Activated effector memory CD4-positive, alpha-beta T cell treated with Interleukin-2 at 50 U/mL for 16 hours (primary cell): Measurements from ENCODE around the gene MAP3K6.
A peak's percentile ranks its signal among the peaks of the same experiment; 100 is the strongest.

Source experiments
- DNase-seq: peaks from one replicate; pipeline ENCODE4 v3.0.0-alpha.2; 2020

The MAP3K6 gene

GRCh38 chr1:27351541-27352107, 15.1 kb downstream of the MAP3K6 start:
- DNase-seq = no peak

GRCh38 chr1:27350663-27351540, 15.9 kb downstream of the MAP3K6 start:
- no peak for DNase-seq

GRCh38 chr1:27349784-27350662, 16.7 kb downstream of the MAP3K6 start:
- DNase-seq = no peak

DNA sequence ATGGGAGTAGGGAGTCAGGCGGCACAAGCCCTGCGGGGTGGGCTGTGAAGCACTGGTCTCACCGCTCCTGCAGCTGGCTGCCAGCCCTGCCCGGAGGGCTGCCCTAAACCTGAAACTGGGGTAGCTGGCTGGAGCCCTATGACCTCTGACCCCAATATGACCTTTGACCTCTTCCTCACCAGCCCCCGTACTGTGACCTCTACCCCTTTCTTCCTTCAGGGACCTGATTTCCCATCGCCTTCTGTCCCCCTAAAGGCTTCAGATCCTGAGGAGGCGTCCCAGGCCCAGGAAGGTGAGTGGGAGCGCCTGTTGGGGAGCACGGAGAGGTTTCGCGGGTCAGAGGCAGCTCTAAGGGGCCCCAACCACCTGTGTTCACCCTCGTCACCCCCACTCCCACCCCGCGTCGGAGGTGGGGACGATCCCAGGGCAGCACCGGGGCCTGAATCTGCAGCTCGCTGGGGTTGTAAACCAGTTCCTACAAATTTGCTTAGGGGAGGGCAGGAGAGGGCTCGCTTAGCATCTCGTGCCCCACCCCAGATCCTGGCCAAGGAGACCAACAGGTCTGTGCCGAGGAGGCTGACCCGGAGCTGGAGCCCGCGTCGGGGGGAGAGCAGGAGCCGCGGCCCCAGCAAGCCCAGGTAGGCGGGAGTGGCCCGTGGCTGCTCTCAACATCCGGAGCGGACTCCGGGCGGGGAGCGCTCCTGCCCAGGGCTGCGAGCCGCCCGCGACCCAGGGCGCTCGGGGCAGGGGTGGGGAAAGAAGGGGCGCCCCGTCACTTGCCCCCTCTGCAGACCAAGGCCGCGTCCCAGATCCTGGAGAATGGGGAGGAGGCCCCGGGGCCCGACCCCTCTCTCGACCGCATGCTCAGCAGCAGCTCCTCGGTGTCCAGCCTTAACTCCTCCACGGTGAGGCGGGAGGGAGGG, 17.6 kb downstream of the MAP3K6 start:
- no peak for DNase-seq

- DNase-seq = no peak
Measured at GRCh38 chr1:27346991-27347624, 19.7 kb downstream of the MAP3K6 start.

DNA sequence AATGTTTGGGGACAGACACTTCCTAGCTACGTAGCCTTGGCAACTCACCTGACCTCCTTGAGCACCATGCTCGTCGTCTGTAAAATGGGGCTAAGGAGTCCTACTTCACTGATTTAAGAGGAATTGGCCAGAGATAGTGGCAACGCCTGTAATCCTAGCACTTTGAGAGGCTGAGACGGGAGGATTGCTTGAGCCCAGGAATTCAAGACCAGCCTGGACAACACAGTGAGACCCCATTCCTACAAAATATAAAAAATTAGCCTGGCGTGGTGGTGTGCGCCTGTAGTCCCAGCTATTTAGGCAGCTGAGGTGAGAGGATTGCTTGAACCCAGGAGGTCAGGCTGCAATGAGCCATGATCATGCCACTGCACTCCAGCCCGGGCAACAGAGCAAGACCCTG, 20.4 kb downstream of the MAP3K6 start:
- no peak for DNase-seq

DNA sequence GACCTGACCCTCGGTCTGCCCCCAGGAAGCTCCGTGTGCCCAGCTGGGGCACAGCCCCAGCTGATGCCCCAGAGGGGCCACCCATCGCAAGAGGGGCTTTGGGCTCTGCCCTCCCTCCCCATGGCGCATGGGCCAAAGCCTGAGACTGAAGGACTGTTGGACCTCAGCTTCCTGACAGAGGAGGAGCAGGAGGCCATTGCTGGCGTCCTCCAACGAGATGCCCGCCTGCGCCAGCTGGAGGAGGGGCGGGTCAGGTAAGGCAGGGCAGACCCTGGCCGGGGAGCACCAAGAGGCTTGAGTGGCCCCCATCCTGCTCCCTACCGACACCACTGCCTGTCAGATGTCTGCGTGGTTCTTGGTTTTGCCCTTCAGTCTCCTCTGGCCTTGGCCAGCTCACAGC, 21.5 kb downstream of the MAP3K6 start:
- DNase-seq = no peak

DNA sequence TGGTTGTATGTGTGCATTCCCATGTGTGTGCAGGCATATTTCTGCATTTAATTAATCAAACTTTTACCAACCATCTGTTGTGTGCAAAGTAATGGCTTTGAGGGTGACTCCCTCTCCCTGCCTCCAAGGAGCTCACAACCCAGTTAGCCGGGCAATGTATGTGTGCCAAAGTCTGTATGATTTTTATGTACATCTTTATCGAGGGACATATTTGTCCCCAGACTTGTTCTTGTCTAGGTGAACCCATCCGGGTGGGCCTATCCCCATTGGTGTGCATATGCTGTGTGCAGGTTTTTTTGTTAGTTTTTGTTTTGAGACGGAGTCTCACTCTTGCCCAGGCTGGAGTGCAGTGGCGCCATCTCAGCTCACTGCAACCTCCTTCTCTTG, 23.1 kb downstream of the MAP3K6 start:
- DNase-seq = no peak

DNA sequence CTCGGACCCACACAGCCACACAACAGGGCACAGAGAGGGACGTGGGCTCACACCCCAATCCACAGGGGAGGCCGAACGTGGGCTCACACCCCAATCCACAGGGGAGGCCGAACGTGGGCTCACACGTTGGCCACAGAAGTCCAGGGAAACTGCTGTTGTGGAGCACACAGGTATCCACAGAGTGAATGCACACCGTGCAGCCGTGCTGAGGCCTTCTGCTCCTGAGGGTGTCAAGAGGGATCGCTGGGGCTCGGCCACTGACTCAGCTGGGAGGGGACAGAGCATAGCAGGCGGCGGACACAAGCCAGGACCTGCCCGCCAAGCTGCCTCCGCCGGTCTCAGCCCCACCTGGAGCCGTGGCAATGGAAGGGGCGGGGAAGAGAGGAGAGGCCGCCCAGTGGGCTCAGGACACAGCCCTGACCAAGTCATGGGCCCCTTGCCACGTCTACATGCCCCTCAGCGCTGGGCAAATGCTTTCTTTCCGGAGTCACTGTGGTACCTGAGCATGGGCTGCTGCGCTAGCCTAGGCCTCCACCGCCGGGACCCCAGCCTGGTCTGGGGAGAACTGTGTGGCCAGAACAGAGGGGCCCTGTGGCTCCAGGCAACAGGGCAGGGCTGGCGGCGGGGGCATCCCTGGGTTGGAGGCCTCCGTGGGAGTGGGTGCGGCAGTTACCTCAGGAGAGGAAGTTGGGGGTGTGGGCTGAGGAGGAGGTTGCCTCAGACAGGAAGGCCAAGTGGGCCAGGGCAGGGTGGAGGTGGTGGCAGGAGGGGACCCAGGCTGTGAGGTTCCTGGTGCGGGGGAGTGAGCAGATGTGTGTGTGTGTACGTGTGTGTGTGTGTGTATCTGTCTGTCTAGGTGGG, 23.8 kb downstream of the MAP3K6 start:
- DNase-seq = peak; percentile 81

- peak; percentile 32 for DNase-seq
Measured at GRCh38 chr1:27342391-27342777, 24.4 kb downstream of the MAP3K6 start.

- peak; percentile 64 for DNase-seq
Measured at GRCh38 chr1:27341525-27342252, 25.1 kb downstream of the MAP3K6 start, which contains the start of gene SYTL1. Gene SYTL1, plus strand, starts transcription at chr1:27342022. Its CDS starts 3,313 bp downstream, at chr1:27345335.

DNA sequence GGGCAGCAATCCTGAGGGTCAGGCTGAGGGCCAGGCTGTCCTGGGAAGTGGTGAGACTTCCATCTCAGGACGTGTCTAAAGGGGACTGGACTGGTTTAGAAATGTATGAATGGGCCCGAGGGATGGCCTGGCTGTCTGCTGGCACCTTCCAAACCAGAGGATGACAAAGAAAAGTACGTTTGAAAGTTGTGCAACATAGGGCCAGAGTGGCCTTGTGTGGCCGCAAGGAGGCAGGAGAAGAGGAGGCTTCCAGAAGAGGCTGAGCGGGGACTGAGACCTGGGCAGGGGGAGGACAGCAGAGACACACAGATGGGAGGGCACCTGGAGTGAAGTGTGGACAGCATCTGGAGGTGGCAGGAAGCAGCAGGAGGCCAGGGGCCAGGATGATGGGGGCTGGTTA, 27.5 kb downstream of the MAP3K6 start:
- DNase-seq = no peak

- DNase-seq = no peak
Measured at GRCh38 chr1:27338751-27339150, 28.0 kb downstream of the MAP3K6 start.

- DNase-seq = no peak
Measured at GRCh38 chr1:27336756-27337155, 30.0 kb downstream of the MAP3K6 start.

DNA sequence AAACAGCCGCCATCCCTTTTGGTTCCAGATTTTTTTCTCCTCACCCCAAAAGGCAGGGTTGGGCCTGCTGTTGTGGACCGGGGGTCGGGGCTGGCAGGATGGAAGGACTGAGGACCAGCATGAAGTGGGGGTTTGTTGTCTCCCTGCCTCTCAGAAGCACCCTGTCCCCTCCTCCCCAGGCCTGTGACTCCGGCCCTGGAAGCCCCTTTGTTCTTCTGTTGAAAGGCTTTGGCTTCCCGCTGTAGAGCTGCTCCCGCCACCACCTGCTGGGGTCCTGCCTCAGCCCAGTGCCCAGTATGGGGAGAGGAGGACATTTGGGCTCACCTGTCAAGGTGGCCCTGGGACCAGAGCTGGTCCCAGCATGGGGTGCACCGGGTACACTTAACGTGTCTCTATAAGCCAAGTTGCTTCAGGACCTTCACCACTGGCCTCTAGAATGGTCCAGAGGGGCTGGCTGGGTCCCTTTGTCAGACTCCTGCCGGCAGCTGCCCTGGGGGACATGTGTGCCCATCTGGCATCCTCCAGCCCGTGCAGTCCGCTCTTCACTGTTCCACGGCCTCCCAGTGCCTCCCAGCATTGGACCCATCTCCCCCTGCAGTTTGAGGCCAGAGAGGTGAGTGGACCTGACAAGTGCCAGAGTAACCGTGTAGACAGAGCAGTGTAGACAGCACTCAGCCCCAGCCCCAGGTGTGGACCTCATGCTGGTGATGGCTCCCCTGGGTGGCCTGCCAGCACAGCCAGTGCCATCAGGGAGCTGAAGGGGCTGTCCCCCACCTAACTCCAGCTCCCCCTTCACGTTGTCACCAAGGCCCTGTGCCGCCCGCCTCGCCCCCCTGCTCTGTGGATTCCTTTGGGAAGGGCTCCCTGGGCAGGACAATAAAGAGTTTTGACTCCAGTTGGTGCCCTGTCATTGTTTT, 31.0 kb downstream of the MAP3K6 start:
- no peak for DNase-seq

DNA sequence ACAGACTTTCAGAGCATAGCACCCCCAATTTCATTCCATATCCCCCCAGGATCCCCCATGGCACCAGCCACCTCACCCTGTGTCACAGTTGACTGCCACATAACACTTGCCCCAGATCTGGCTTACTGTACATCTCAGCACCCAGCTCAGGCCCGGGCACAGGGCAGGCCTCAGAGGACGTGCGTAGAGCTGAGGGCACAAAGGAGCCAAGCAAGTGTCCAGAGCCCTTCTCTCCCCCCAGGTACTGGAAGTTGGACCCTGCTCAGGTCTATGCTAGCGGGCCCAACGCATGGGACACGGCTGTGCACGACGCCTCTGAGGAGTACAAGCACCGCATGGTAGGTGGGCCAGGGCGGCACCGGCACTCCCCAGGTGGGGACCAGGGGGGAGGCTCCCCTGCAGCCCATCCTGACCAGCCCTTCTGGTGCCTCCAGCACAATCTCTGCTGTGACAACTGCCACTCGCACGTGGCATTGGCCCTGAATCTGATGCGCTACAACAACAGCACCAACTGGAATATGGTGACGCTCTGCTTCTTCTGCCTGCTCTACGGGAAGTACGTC, 33.0 kb downstream of the MAP3K6 start:
- no peak for DNase-seq

GRCh38 chr1:27332536-27333281, 34.1 kb downstream of the MAP3K6 start:
- peak; percentile 41 for DNase-seq

DNA sequence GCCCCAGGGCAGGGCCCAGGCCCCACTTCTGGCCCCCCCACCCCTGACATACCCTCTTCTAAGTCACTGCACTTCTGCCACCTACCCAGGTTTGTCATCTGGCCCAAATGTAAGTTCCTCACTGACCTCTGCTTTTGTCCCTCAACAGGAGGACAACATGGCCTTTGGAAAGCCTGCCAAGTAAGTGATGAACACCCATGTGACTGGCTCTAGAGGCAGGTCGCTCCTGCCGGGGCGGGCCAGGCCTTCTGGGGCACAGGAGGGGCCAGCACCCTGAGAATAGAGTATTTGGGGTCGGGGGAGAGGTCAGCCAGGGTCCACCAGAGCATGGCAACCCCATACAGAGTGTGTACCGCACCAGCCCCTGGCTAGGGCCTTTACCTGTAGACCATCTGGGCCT, 34.8 kb downstream of the MAP3K6 start:
- no peak for DNase-seq
